Gastrocnemius medialis (tissue), 4 donors: ENCODE data around the gene DUSP22.

Source experiments
- POLR2A ChIP-seq, 2 donors: fragments of 450-650 bp; IDR thresholded peaks; one replicate each; pipeline ENCODE4 v1.6.1; 2017; ENCODE audit warnings: antibody characterized with exemption in 2 of 2, mild to moderate bottlenecking in 2 of 2, moderate library complexity in 2 of 2
- TF ChIP-seq, protein P1 (sequence below), 5 experiments: fragments of 450-650 bp in 3 of 5; fragments of 200-600 bp in 2 of 5; sonication (generic) in 2 of 5; IDR thresholded peaks in 4 of 5; conservative IDR thresholded peaks in 1 of 5; 1 replicate in 4 of 5; 2 replicates in 1 of 5; pipeline ENCODE4 v1.5.1; 2016 to 2019; ENCODE audit warnings: antibody characterized with exemption in 5 of 5, mild to moderate bottlenecking in 3 of 5, moderate library complexity in 3 of 5

DNA sequence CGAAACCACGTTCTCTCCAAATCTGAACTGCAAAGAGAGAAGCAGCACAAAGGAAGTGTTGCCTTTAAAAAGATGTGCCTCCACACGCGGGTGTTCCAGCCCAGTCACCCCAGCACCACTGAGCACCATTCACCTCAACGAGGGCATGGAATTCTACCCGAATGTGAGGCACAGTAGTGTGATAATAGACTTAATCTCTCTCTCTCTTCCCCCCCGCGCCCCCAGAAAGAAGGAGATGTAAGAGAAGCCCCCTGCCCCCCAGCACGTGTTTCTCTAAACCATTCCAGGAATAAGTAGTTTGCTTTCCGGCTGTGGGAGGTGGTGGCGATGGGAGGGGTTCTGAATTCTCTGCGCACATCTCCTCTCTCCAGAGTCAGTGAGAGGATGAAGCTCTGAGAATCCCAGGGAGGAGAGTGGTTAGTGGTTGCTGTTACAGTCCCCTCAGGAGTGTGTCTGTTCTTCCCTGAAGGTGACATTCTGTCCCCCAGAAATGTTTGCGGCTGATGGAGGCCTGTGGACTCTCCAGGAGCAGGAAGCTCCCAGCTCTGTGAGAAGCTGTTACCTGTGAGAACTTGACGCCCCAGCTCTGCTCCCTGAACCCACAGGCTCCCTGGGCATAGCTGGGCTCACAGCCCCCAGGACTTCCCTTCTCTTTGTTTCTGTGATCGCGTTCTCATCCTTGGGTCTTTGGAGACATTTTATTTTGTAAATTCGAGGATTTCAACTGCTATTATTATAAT lies 75.8 kb downstream of the DUSP22 start:
- TF ChIP-seq POLR2A (IDR thresholded peaks at IDR 0.05): no peak
- TF ChIP-seq, protein P1, sequence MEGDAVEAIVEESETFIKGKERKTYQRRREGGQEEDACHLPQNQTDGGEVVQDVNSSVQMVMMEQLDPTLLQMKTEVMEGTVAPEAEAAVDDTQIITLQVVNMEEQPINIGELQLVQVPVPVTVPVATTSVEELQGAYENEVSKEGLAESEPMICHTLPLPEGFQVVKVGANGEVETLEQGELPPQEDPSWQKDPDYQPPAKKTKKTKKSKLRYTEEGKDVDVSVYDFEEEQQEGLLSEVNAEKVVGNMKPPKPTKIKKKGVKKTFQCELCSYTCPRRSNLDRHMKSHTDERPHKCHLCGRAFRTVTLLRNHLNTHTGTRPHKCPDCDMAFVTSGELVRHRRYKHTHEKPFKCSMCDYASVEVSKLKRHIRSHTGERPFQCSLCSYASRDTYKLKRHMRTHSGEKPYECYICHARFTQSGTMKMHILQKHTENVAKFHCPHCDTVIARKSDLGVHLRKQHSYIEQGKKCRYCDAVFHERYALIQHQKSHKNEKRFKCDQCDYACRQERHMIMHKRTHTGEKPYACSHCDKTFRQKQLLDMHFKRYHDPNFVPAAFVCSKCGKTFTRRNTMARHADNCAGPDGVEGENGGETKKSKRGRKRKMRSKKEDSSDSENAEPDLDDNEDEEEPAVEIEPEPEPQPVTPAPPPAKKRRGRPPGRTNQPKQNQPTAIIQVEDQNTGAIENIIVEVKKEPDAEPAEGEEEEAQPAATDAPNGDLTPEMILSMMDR (IDR thresholded peaks at IDR 0.05 in 4 of 5, conservative IDR thresholded peaks at IDR 0.05 in 1 of 5): no peak
